Activated T-helper 17 cell treated with anti-CD3 and anti-CD28 coated beads, Interleukin-2, amount 50 U/mL, for 72 hours (primary cell): ENCODE data around the gene EIF4G3. TPM values are rescaled to one million over a fixed set of nuclear protein-coding genes. Genes with fewer than 3 reads are reported as not detected.
A peak's percentile ranks its signal among the peaks of the same experiment; 100 is the strongest.

ENCODE experiments used
- ATAC-seq: fragments of 150-1000 bp; cut with Tn5 transposase; replicated peaks from 2 replicates; pipeline ENCODE4 v1.10.0; 2021; ENCODE audit warnings: mild to moderate bottlenecking, moderate library complexity
- H3K27ac Mint-ChIP-seq: one replicate; pipeline ENCODE4 v1.8.0; 2022; ENCODE audit warnings: mixed read lengths
- H3K27me3 Mint-ChIP-seq: one replicate; pipeline ENCODE4 v1.8.0; 2022; ENCODE audit warnings: mixed read lengths
- H3K36me3 Mint-ChIP-seq: one replicate; pipeline ENCODE4 v1.8.0; 2022; ENCODE audit warnings: low read depth, mild to moderate bottlenecking, mixed read lengths
- H3K4me1 Mint-ChIP-seq: one replicate; pipeline ENCODE4 v1.8.0; 2022; ENCODE audit warnings: mixed read lengths
- H3K4me3 Mint-ChIP-seq: one replicate; pipeline ENCODE4 v1.8.0; 2022; ENCODE audit warnings: mild to moderate bottlenecking, mixed read lengths
- H3K9me3 Mint-ChIP-seq: one replicate; pipeline ENCODE4 v1.8.0; 2022; ENCODE audit warnings: mixed read lengths
- total RNA-seq, 2 donors: library from RNA; stranded (reverse); gene quantifications; one replicate each; pipeline ENCODE4 v1.2.3, GENCODE V29; 2022

The EIF4G3 gene
- total RNA-seq, 2 donors from 2014 or later, result 32.9 to 56.2 TPM

- Mint-ChIP-seq H3K4me3 (no peak overlapping the region), H3K36me3 (no peaks in the 10 kb centered on the region), H3K4me1 (peaks cover 15% of the 10 kb centered on the region), H3K27me3 (no peaks in the 10 kb centered on the region), H3K9me3 (no peaks in the 10 kb centered on the region), H3K27ac (no peak overlapping the region)
- no peak for ATAC-seq
Measured at GRCh38 chr1:20987831-20988825, 188.6 kb downstream of the EIF4G3 start.

DNA sequence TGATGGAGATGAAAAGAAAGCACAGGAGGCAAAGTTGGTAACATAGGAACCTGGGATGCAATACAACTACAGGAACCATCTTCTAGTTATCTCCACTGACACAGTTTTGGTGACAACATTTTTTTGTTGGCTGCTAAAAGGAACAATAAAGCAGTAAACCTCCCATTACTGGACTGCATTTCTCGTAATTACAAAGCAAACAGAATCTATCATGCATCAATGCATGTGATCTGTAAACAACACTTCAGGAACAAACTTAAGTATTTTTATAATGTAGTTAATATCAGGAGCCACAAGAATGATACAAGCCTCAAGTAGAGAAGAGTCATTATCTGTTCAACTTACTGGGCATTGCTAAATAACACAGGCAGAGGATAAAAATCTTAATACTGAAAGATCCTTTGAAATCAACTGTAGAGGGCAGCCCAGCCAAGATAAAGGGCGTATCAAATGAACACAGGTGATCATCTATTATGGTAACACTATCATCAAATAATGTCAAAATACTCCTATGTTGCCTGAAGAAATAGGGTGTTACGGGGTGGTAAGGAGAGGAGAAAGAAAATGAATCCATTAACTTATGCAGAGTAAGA, 193.3 kb downstream of the EIF4G3 start:
- H3K4me1 Mint-ChIP-seq, result no peaks in the 10 kb centered on the region
- no peak for ATAC-seq

GRCh38 chr1:20982316-20982715, 194.4 kb downstream of the EIF4G3 start:
- Mint-ChIP-seq H3K27me3 (no peaks in the 10 kb centered on the region), H3K4me3 (no peak overlapping the region), H3K27ac (no peak overlapping the region), H3K4me1 (no peaks in the 10 kb centered on the region), H3K9me3 (no peaks in the 10 kb centered on the region), H3K36me3 (peaks cover 8% of the 10 kb centered on the region)
- ATAC-seq, result no peak

More for the DNA sequence above, 193.3 kb downstream of the EIF4G3 start:
- no peaks in the 10 kb centered on the region for H3K9me3 Mint-ChIP-seq
- H3K36me3 Mint-ChIP-seq, result peaks cover 8% of the 10 kb centered on the region
- H3K4me3 Mint-ChIP-seq, result no peak overlapping the region
- H3K27ac Mint-ChIP-seq, result no peak overlapping the region
- H3K27me3 Mint-ChIP-seq, result no peaks in the 10 kb centered on the region

DNA sequence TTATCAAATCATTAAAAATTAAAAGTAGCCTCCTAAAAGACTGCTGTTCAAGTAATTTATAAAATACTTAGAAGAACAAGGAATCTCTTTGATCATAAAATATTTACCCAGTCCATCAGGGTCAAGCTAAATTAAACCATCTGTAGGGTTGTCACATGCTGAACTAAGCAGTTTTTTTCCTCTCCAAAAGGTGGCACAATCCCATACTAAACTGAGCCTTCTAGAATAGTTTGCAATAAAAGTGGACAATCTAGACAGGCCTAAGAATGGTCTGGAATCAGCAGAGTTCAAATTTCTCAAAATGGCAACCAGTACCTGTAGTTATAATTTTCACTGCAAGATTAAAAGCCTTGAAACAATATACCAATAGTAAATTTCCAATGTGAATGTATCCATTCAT, 194.8 kb downstream of the EIF4G3 start:
- no peak overlapping the region for H3K27ac Mint-ChIP-seq
- ATAC-seq, result no peak
- H3K4me3 Mint-ChIP-seq, result no peak overlapping the region
- H3K27me3 Mint-ChIP-seq, result no peaks in the 10 kb centered on the region
- H3K9me3 Mint-ChIP-seq, result no peaks in the 10 kb centered on the region
- peaks cover 8% of the 10 kb centered on the region for H3K36me3 Mint-ChIP-seq
- no peaks in the 10 kb centered on the region for H3K4me1 Mint-ChIP-seq

- no peaks in the 10 kb centered on the region for H3K9me3 Mint-ChIP-seq
- no peak for ATAC-seq
- H3K4me1 Mint-ChIP-seq, result no peaks in the 10 kb centered on the region
- peaks cover 8% of the 10 kb centered on the region for H3K36me3 Mint-ChIP-seq
- no peak overlapping the region for H3K27ac Mint-ChIP-seq
- no peak overlapping the region for H3K4me3 Mint-ChIP-seq
- no peaks in the 10 kb centered on the region for H3K27me3 Mint-ChIP-seq
Measured at GRCh38 chr1:20980051-20980450, 196.6 kb downstream of the EIF4G3 start.

- Mint-ChIP-seq H3K4me1 (peaks cover 5% of the 10 kb centered on the region), H3K36me3 (peaks cover 20% of the 10 kb centered on the region), H3K9me3 (no peaks in the 10 kb centered on the region), H3K27me3 (no peaks in the 10 kb centered on the region), H3K27ac (no peak overlapping the region), H3K4me3 (no peak overlapping the region)
- no peak for ATAC-seq
Measured at GRCh38 chr1:20978413-20978812, 198.3 kb downstream of the EIF4G3 start.

DNA sequence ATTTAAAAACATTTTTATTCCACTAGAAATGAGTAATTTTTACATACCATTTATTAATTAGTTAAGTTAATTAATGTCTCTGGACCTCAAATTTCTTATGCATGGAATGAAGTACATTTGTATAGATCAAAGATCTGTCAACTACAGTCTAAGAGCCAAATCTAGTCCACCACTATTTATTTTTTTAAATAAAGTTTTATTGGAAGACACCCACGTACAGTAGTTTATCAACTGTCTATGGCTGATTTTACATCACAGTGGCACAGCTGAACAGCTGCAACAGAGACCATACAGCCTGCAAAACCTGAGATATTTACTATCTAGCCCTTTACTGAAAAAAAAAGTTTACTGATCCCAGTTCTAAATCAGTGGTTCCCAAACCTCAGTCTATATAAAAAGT, 201.0 kb downstream of the EIF4G3 start:
- Mint-ChIP-seq H3K27ac (no peak overlapping the region), H3K4me1 (peaks cover 5% of the 10 kb centered on the region), H3K9me3 (no peaks in the 10 kb centered on the region), H3K36me3 (peaks cover 48% of the 10 kb centered on the region), H3K27me3 (no peaks in the 10 kb centered on the region), H3K4me3 (no peak overlapping the region)
- no peak for ATAC-seq

DNA sequence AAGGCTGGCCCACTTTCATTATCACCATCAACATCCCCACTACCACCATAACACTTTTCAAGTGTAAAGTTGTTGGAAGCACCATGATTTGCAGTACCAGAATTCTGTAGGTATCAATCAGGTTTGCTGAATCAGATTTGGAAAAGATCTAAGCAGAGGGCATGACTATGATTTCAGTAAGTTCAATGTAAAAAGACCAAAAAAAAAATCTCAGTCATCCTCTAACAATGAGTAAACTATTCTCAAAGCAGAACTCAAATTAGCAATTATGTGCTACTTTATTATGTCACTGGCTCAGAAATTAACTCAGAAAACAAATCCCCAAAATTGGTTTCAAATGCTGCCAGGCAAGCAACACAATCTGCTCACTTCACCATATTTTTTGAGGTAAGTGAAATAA, 201.7 kb downstream of the EIF4G3 start:
- Mint-ChIP-seq H3K27me3 (no peaks in the 10 kb centered on the region), H3K36me3 (peaks cover 48% of the 10 kb centered on the region), H3K4me3 (no peak overlapping the region), H3K27ac (no peak overlapping the region), H3K9me3 (no peaks in the 10 kb centered on the region), H3K4me1 (peaks cover 5% of the 10 kb centered on the region)
- peak; percentile 57 for ATAC-seq

- peak; percentile 24 for ATAC-seq
- H3K4me3 Mint-ChIP-seq, result no peak overlapping the region
- H3K27ac Mint-ChIP-seq, result no peak overlapping the region
- no peaks in the 10 kb centered on the region for H3K9me3 Mint-ChIP-seq
- H3K27me3 Mint-ChIP-seq, result no peaks in the 10 kb centered on the region
- H3K4me1 Mint-ChIP-seq, result peaks cover 5% of the 10 kb centered on the region
- H3K36me3 Mint-ChIP-seq, result peaks cover 52% of the 10 kb centered on the region
Measured at GRCh38 chr1:20974069-20974468, 202.6 kb downstream of the EIF4G3 start.

- no peak overlapping the region for H3K27ac Mint-ChIP-seq
- no peak for ATAC-seq
- no peaks in the 10 kb centered on the region for H3K27me3 Mint-ChIP-seq
- H3K4me3 Mint-ChIP-seq, result no peak overlapping the region
- peaks cover 5% of the 10 kb centered on the region for H3K4me1 Mint-ChIP-seq
- no peaks in the 10 kb centered on the region for H3K9me3 Mint-ChIP-seq
- peaks cover 57% of the 10 kb centered on the region for H3K36me3 Mint-ChIP-seq
Measured at GRCh38 chr1:20972855-20973254, 203.8 kb downstream of the EIF4G3 start.

GRCh38 chr1:20964540-20965484, 211.9 kb downstream of the EIF4G3 start:
- no peak for ATAC-seq
- H3K4me3 Mint-ChIP-seq, result no peak overlapping the region
- H3K4me1 Mint-ChIP-seq, result peaks cover 4% of the 10 kb centered on the region
- H3K9me3 Mint-ChIP-seq, result no peaks in the 10 kb centered on the region
- H3K36me3 Mint-ChIP-seq, result peaks cover 17% of the 10 kb centered on the region
- no peak overlapping the region for H3K27ac Mint-ChIP-seq
- no peaks in the 10 kb centered on the region for H3K27me3 Mint-ChIP-seq

- Mint-ChIP-seq H3K4me3 (no peak overlapping the region), H3K9me3 (no peaks in the 10 kb centered on the region), H3K4me1 (peaks cover 4% of the 10 kb centered on the region), H3K36me3 (peaks cover 6% of the 10 kb centered on the region), H3K27ac (no peak overlapping the region), H3K27me3 (no peaks in the 10 kb centered on the region)
- ATAC-seq, result no peak
Measured at GRCh38 chr1:20962576-20963258, 214.0 kb downstream of the EIF4G3 start.

DNA sequence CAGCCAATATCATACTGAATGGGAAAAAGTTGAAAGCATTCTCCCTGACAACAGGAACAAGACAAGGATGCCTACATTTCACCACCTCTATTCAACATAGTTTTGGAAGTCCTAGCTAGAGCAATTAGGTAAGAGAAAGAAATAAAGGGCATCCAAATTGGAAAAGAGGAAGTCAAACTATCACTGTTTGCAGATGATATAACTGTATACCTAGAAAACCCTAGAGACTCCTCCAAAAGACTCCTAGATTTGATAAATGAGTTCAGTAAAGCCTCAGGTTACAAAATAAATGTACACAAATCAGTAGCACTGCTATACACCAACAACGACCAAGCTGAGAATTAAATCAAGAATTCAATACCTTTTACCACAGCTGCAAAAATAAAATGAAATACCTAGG, 218.3 kb downstream of the EIF4G3 start:
- H3K9me3 Mint-ChIP-seq, result no peaks in the 10 kb centered on the region
- H3K27me3 Mint-ChIP-seq, result no peaks in the 10 kb centered on the region
- no peak overlapping the region for H3K4me3 Mint-ChIP-seq
- H3K27ac Mint-ChIP-seq, result no peak overlapping the region
- ATAC-seq, result no peak
- H3K4me1 Mint-ChIP-seq, result peaks cover 4% of the 10 kb centered on the region
- no peaks in the 10 kb centered on the region for H3K36me3 Mint-ChIP-seq

DNA sequence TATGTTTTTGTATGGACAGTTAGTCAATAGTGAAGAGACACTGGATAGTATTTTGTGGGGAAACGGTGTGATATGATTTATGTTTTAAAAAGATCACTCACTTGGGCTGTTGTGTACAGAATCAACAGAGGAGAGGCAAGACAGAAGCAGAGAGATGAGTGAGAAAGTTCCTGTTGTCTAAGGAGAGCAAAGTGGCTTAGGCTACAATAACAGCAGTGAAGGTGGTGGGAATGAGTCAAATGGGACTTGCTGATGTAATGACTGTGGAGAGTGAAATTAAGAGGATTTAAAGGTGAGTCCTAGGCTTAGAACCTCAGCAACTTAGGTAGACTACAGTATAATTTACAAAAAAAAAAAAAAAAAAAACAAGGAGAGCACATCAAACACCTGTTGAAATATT, 220.4 kb downstream of the EIF4G3 start:
- Mint-ChIP-seq H3K27me3 (no peaks in the 10 kb centered on the region), H3K36me3 (no peaks in the 10 kb centered on the region), H3K9me3 (no peaks in the 10 kb centered on the region), H3K4me1 (peaks cover 4% of the 10 kb centered on the region), H3K4me3 (no peak overlapping the region), H3K27ac (no peak overlapping the region)
- peak; percentile 72 for ATAC-seq
